Measurements from ENCODE around the gene COMMD9.

Gene COMMD9

GRCh38 chr11:36239636-36240035, 49.6 kb downstream of the COMMD9 start:
- DNase-seq (ENCODE audit: low spot score) (no peak), ATAC-seq (ENCODE audit: low read depth) (no peak)
- Histone ChIP-seq H3K27me3 (ENCODE audit: insufficient read depth, poor library complexity, severe bottlenecking) (no peaks in the 10 kb centered on the region), H3K27ac (ENCODE audit: poor library complexity, severe bottlenecking) (no peak overlapping the region), H3K4me1 (ENCODE audit: insufficient read depth, poor library complexity, severe bottlenecking) (no peaks in the 10 kb centered on the region), H3K9me3 (ENCODE audit: severe bottlenecking) (no peaks in the 10 kb centered on the region), H3K4me3 (ENCODE audit: severe bottlenecking) (no peak overlapping the region), H3K36me3 (ENCODE audit: low read depth) (no peaks in the 10 kb centered on the region)
- no peak for TF ChIP-seq CTCF (IDR thresholded peaks at IDR 0.05; ENCODE audit: poor library complexity, severe bottlenecking)

- no peaks in the 10 kb centered on the region for H3K4me1 ChIP-seq (ENCODE audit: insufficient read depth, poor library complexity, severe bottlenecking)
- no peak overlapping the region for H3K27ac ChIP-seq (ENCODE audit: poor library complexity, severe bottlenecking)
- no peak for ATAC-seq (ENCODE audit: low read depth)
- no peak overlapping the region for H3K4me3 ChIP-seq (ENCODE audit: severe bottlenecking)
- no peaks in the 10 kb centered on the region for H3K9me3 ChIP-seq (ENCODE audit: severe bottlenecking)
- no peaks in the 10 kb centered on the region for H3K27me3 ChIP-seq (ENCODE audit: insufficient read depth, poor library complexity, severe bottlenecking)
- no peak for DNase-seq (ENCODE audit: low spot score)
- no peaks in the 10 kb centered on the region for H3K36me3 ChIP-seq (ENCODE audit: low read depth)
- TF ChIP-seq CTCF (IDR thresholded peaks at IDR 0.05; ENCODE audit: poor library complexity, severe bottlenecking) = no peak
Measured at GRCh38 chr11:36238881-36239280, 50.3 kb downstream of the COMMD9 start.

- TF ChIP-seq CTCF (IDR thresholded peaks at IDR 0.05; ENCODE audit: poor library complexity, severe bottlenecking) = no peak
- ATAC-seq (ENCODE audit: low read depth) = no peak
- Histone ChIP-seq H3K4me3 (ENCODE audit: severe bottlenecking) (no peak overlapping the region), H3K9me3 (ENCODE audit: severe bottlenecking) (no peaks in the 10 kb centered on the region), H3K27ac (ENCODE audit: poor library complexity, severe bottlenecking) (no peak overlapping the region), H3K4me1 (ENCODE audit: insufficient read depth, poor library complexity, severe bottlenecking) (no peaks in the 10 kb centered on the region), H3K36me3 (ENCODE audit: low read depth) (no peaks in the 10 kb centered on the region), H3K27me3 (ENCODE audit: insufficient read depth, poor library complexity, severe bottlenecking) (no peaks in the 10 kb centered on the region)
- no peak for DNase-seq (ENCODE audit: low spot score)
Measured at GRCh38 chr11:36238036-36238631, 51.1 kb downstream of the COMMD9 start.

GRCh38 chr11:36237391-36237790, 51.8 kb downstream of the COMMD9 start:
- ATAC-seq (ENCODE audit: low read depth) = no peak
- Histone ChIP-seq H3K27ac (ENCODE audit: poor library complexity, severe bottlenecking) (no peak overlapping the region), H3K4me1 (ENCODE audit: insufficient read depth, poor library complexity, severe bottlenecking) (no peaks in the 10 kb centered on the region)

More at GRCh38 chr11:36237391-36237790, 51.8 kb downstream of the COMMD9 start:
- DNase-seq (ENCODE audit: low spot score) = no peak
- no peak overlapping the region for H3K4me3 ChIP-seq (ENCODE audit: severe bottlenecking)
- TF ChIP-seq CTCF (IDR thresholded peaks at IDR 0.05; ENCODE audit: poor library complexity, severe bottlenecking) = no peak
- no peaks in the 10 kb centered on the region for H3K9me3 ChIP-seq (ENCODE audit: severe bottlenecking)
- no peaks in the 10 kb centered on the region for H3K36me3 ChIP-seq (ENCODE audit: low read depth)
- no peaks in the 10 kb centered on the region for H3K27me3 ChIP-seq (ENCODE audit: insufficient read depth, poor library complexity, severe bottlenecking)
